SJSA1 (cell line): ENCODE measurements around the gene DHH. TPM values are rescaled to one million over a fixed set of nuclear protein-coding genes. Genes with fewer than 3 reads are reported as not detected.
"Not testable (repeated sequence)": the region's sequence is repeated elsewhere in the genome, so short reads cannot be mapped to it uniquely, and the experiment has no call there.

Experiments
- DNase-seq, 2 experiments: peaks; one replicate each; pipeline ENCODE4 v3.0.0-alpha.2; 2015 to 2020; ENCODE audit warnings: low spot score in 2 of 2, low read depth in 1 of 2
- H3K27ac ChIP-seq: fragments of 250-450 bp; sonication (Bioruptor Pico); 2 replicates; pipeline ENCODE4 v1.5.1; 2020; ENCODE audit warnings: mild to moderate bottlenecking, moderate library complexity
- H3K27me3 ChIP-seq: fragments of 250-450 bp; sonication (Bioruptor Pico); replicated peaks from 2 replicates; pipeline ENCODE4 v1.5.1; 2020; ENCODE audit warnings: mild to moderate bottlenecking, moderate library complexity
- H3K36me3 ChIP-seq: fragments of 250-450 bp; sonication (Bioruptor Pico); 2 replicates; pipeline ENCODE4 v1.5.1; 2020; ENCODE audit warnings: mild to moderate bottlenecking
- H3K4me1 ChIP-seq: fragments of 250-450 bp; sonication (Bioruptor Pico); replicated peaks from 2 replicates; pipeline ENCODE4 v1.6.1; 2021; ENCODE audit warnings: mild to moderate bottlenecking
- H3K4me3 ChIP-seq: fragments of 250-450 bp; sonication (Bioruptor Pico); 2 replicates; pipeline ENCODE4 v1.5.1; 2020; ENCODE audit warnings: mild to moderate bottlenecking
- H3K9me3 ChIP-seq: fragments of 250-450 bp; sonication (Bioruptor Pico); replicated peaks from 2 replicates; pipeline ENCODE4 v1.5.1; 2020; ENCODE audit warnings: mild to moderate bottlenecking
- total RNA-seq: library from RNA; depleted of rRNA; stranded (reverse); fragments of >200 nt; shearing (Covaris generic); gene quantifications from 2 replicates; pipeline ENCODE4 v1.2.3, GENCODE V29; 2014; rRNA removed

DHH gene
- not detected in 2 replicates for total RNA-seq

DNA sequence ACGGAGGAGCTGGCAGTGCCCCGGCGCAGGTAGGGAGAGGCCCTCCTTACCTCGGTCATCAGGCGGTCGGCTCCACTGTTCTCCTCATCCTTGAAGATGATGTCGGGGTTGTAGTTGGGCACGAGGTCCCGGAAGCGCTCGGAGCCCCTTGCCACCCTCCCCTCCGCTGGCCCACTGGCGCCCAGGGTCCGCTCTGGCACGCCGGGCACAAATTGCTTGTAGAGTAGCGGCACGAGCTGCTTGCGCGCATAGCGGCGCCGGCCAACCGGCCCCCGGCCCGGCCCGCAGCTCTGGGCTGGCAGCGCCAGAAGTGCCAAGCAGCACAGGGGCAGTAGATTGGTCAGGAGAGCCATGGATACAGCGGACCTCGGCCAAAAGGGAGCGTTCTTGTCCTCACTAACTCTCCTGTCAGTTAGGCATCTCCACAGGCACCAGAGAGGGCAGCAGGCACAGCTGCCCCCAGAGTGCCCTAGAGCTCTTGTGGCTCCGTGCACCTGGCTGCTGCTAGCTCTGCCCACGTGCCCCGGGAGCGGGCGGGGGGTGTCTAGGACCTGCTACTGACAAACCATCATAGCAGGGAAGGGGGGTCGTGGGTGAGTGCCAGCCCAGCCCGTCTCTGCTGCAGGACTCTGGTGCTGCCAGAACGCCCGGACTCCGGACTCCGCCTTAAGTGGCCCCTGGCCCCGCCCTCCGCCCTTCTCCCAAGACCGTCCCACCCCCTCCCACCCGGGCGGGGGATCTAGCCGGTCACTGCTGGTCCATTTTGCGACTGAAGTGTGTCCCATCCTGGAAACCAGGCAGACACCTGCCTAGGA, at the start of gene DHH:
Gene DHH, minus strand, starts transcription at position 642 of the 815 bp plus-strand sequence. Its CDS starts 289 bp downstream, at position 353.
- Histone ChIP-seq H3K27me3 (peaks cover 61% of the 10 kb centered on the region), H3K27ac (no peak within 1 kb of the TSS), H3K36me3 (peaks cover 11% of the 10 kb centered on the region; the same call in 1 of the 2 replicates), H3K4me1 (peaks cover 24% of the 10 kb centered on the region), H3K9me3 (no peaks in the 10 kb centered on the region), H3K4me3 (no peak within 1 kb of the TSS)
- no peak for DNase-seq

DNA sequence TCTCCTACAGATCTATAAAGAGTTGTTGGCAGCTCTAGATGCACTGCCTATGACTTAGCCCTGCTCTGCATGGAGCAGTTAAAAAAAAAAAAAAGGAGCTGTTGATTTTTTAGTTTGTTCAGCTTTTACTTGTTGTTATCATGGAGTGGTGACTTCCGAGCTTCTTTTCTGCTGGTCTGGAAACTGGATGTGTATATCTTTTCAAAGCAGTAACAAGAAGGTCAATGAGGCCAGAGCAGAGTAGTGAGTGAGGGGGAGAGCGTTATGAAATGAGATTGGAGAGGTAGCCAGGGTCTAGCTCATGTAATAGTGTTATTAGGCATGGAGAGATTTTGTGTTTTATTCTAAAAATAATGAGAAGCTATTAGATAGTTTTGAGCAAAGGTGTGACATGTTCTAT, 49.8 kb upstream of the DHH start:
- H3K4me1 ChIP-seq, result no peaks in the 10 kb centered on the region
- H3K9me3 ChIP-seq, result no peaks in the 10 kb centered on the region
- H3K27me3 ChIP-seq, result no peaks in the 10 kb centered on the region
- no peak for DNase-seq
- H3K36me3 ChIP-seq, result no peaks in the 10 kb centered on the region
- no peak overlapping the region for H3K4me3 ChIP-seq
- H3K27ac ChIP-seq, result no peak overlapping the region

DNA sequence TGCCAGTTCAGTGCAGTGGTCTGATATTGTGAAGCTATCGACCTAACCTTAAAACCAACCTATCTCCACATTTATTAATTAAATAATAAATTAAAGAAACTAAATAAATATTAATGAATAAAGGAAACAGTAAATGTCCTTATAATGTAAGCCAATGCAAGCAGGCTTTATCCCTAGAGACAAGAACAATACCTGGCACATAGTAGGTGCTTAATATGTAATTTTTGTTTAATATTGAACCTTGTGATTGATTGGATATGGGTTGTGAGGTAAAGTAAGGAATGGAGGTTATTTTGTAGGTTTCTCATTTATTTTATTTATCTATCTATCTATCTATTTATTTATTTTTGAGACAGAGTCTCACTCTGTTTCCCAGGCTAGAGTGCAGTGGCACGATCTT, 44.4 kb upstream of the DHH start:
- H3K4me1 ChIP-seq, result no peaks in the 10 kb centered on the region

DNA sequence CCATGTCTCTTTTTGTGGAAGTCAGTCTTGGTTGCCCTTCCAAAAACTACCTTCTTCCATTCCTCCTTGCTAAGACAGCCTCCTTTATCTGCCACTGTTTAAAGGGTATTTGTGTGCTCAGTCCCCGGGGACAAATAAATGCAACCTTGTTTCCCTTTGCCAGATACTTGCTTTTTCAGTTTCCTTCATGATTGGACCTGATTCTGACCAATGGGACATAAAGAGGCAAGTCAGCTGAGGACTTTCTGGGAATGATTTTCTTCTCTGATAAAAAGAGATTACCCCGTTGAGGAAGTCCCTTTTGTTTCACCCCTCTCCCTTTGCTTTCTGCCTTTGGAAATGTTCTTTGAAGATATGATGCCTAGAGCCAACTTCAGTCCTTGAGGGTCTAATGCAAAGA, 44.0 kb upstream of the DHH start:
- no peak for DNase-seq
- no peaks in the 10 kb centered on the region for H3K36me3 ChIP-seq

More for the DNA sequence above, 44.4 kb upstream of the DHH start:
- Histone ChIP-seq H3K27ac (no peak overlapping the region), H3K9me3 (no peaks in the 10 kb centered on the region), H3K4me3 (no peak overlapping the region), H3K36me3 (no peaks in the 10 kb centered on the region), H3K27me3 (no peaks in the 10 kb centered on the region)
- no peak for DNase-seq

DNA sequence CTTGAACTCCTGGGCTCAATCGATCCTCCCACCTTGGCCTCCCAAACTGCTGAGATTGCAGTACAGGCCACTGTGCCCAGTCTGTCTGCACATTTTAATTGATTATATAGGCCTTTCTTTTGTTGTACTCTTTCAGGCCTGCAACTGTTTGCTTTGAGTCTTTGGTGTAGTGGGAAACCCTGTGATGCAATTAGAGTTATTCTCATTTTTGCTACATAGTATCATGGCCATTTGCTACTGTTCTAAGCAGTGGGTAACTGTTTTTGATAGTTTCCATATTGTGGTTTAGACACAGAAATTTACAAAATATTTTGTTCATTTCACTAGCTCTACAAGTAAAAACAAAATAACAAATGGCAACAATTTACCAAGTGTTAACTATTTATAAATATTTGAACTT, 42.9 kb upstream of the DHH start:
- Histone ChIP-seq H3K4me3 (no peak overlapping the region), H3K9me3 (no peaks in the 10 kb centered on the region), H3K27ac (no peak overlapping the region), H3K36me3 (no peaks in the 10 kb centered on the region), H3K27me3 (no peaks in the 10 kb centered on the region), H3K4me1 (peaks cover 4% of the 10 kb centered on the region; the same call in 1 of the 2 replicates)
- no peak for DNase-seq

More for the DNA sequence above, 44.0 kb upstream of the DHH start:
- Histone ChIP-seq H3K4me1 (no peaks in the 10 kb centered on the region), H3K27me3 (no peaks in the 10 kb centered on the region), H3K4me3 (no peak overlapping the region), H3K9me3 (no peaks in the 10 kb centered on the region), H3K27ac (no peak overlapping the region)

DNA sequence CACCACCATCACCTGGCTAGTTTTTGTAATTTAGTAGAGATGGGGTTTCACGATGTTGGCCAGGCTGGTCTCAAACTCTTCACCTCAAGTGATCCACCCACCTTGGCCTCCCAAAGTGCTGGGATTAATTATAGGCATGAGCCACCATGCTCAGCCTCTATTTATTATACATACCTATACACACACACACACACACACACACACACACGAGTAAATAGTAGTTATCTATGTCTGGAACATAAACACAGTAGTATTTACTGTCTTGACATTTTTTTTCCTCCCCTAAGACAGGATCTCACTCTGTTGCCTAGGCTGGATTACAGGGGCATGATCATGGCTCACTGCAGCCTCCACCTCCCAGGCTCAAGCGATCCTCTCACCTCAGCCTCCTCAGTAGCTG, 42.4 kb upstream of the DHH start:
- H3K36me3 ChIP-seq, H3K9me3 ChIP-seq, H3K27me3 ChIP-seq, H3K4me3 ChIP-seq, DNase-seq, H3K27ac ChIP-seq, H3K4me1 ChIP-seq: not testable (repeated sequence)

DNA sequence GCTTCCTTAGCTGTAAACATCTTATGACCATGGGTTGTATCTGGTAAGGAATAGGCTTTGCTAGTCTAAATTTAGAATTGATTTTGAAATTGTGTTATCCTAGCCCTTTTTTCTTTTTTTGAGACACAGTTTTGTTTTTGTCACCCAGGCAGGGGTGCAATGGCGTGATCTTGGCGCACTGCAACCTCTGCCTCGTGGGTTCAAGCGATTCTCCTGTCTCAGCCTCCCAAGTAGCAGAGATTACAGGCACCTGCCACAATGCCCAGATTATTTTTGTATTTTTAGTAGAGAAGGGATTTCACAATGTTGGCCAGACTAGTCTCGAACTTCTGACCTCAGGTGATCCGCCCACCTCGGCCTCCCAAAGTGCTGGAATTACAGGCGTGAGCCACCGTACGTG, 39.0 kb upstream of the DHH start:
- H3K36me3 ChIP-seq, result peaks cover 26% of the 10 kb centered on the region
- H3K4me1 ChIP-seq, result peaks cover 25% of the 10 kb centered on the region
- no peak overlapping the region for H3K27ac ChIP-seq
- no peak for DNase-seq
- no peaks in the 10 kb centered on the region for H3K27me3 ChIP-seq
- no peak overlapping the region for H3K4me3 ChIP-seq
- peaks cover 2% of the 10 kb centered on the region; the same call in 1 of the 2 replicates for H3K9me3 ChIP-seq

DNA sequence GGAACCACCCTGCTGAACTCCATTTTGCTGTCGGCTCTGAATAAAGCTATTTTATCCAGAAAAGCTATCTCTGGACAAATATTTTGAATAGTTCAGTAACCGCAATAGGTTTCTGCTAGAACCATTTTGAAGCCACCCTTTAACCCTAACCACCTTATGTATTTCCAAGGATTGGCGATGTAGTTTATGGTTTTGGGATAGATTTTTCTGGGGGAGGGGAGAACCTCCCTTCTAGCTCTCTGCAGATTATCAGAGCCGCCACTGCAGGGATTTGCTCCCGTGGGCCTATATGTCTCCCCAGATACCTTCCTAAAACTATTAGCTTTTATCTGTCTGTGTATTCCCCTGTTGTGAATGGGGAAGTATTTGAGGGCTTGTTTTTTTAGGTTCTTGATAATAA, 38.4 kb upstream of the DHH start:
- Histone ChIP-seq H3K27me3 (no peaks in the 10 kb centered on the region), H3K9me3 (peaks cover 2% of the 10 kb centered on the region; the same call in 1 of the 2 replicates), H3K36me3 (peaks cover 29% of the 10 kb centered on the region), H3K27ac (no peak overlapping the region), H3K4me1 (peaks cover 25% of the 10 kb centered on the region), H3K4me3 (no peak overlapping the region)
- DNase-seq, result no peak

DNA sequence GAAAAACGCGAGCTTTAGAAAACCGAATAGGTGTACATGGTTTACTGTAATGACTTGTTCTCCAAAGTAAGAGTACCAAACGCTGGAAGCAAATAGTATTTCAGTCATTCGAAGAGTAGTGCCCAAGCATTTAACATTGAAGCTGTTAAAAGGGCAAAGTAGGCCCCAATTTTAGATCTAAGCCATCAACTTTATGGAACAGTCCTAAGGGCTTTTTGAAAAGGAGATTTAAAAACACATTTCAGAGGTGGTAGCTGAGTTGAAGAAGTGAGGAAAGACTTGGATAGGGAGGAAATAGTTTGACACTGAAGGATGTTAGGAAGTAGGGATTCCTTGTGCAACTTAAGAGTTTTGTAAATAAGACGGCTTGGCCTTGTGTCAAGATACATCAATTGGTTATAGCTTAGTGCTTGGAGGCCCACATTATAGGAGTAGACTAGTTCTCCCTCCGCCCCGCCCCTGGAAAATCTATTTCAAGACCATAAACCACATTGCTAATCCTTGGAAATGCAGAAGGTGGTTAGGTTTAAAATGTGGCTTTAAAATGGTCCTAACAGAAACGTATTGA, 37.4 kb upstream of the DHH start:
- Histone ChIP-seq H3K27me3 (no peaks in the 10 kb centered on the region; the same call in none of the 2 replicates), H3K9me3 (peaks cover 5% of the 10 kb centered on the region; the same call in 1 of the 2 replicates), H3K36me3 (peaks cover 40% of the 10 kb centered on the region), H3K27ac (peak overlapping the region; percentile 6; the same call in 1 of the 2 replicates), H3K4me1 (peaks cover 25% of the 10 kb centered on the region), H3K4me3 (peak overlapping the region; percentile 93)
- DNase-seq, result no peak

DNA sequence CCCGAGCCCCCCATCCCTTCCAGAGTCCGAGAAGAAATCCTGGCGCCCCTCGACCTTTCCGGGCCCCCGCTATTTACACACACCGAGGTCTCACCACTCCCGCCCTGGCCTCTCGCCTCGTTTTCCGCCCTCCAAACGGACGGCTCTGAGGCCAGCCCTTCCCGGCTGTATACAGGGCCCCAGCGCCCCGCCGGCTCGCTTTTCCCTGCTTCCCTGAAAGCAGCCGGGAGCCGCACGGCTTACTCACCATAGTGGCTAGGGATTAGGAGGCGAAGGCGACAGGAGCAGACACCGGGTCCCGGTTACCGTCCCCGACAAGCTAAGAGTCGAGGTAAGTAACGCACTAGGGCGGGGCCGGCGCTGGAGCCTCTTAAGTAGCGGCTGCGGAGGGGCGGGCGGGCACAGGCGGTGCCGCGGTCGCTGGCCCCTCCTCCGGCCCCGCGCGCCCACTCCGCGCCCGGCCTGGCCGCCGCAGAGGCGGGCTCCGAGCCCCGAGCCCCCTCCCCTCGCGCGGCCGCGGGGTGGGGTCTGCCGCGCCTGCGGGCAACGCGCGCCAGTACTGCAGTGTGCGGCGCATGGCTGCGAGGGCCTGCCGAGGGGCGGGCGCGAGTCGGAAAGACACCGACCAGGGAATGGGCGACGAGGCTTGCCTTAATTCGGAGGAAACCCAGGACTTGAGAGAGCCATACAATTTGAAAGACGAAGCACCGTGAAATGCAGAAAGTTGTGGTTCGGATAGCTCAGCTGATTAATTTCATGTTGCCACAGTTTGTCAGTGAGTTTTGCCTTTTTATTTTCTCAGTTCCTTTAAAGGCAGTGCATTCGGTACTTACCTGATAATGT, 36.7 kb upstream of the DHH start, which contains the start of gene TUBA1B:
Gene TUBA1B, minus strand, starts transcription at position 345 of the 843 bp plus-strand sequence. Its CDS starts 95 bp downstream, at position 250.
- DNase-seq, result peak; percentile 84 to 91
- peaks cover 5% of the 10 kb centered on the region; the same call in 1 of the 2 replicates for H3K9me3 ChIP-seq

DNA sequence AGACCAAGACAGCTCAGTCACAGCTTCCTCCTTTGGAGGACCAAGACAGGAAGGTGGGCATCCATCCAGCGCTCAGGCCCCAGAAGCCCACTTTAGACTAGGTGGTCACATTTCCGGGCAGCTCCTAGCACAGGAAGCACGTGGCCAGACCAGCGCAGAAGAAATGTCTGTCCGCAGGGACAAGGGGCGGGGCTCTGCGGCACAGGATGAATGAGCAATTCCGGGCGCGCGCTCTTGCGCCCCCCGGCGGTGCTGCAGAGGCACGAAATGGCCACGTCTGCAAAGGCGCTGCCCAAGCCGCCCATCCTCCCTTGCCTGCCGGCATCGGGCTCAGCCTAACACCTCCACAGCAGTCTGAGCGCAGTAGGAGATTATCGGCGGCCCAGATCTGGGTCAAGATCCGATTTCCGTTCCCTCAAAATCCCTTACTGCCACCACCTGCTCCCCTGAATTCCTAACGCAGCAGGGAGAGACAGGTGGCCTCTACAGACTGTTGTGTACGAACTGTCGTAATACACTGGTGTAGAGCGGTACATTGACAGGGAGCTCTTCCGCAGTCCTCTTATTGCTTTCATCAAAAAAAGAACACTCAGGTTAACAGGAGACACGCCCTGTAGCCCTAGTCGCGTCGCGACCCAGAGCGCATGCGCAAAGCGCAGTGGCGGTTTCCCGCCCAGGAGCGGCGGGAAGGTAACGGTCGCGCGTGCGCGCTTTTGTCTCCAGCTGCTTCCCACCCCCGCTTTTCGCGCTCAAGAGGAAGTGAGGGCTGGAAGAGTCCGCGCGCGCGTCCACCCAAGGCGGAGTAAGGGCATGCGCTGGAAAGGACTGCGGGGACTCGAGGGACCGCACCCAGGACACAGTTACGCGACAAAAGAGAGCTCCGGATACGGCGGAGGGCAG, 35.8 kb upstream of the DHH start:
- Histone ChIP-seq H3K4me1 (peaks cover 25% of the 10 kb centered on the region), H3K4me3 (peak overlapping the region; percentile 93), H3K27me3 (no peaks in the 10 kb centered on the region; the same call in none of the 2 replicates), H3K36me3 (peaks cover 50% of the 10 kb centered on the region), H3K9me3 (peaks cover 5% of the 10 kb centered on the region; the same call in 1 of the 2 replicates), H3K27ac (peak overlapping the region; percentile 99)
- DNase-seq, result peak; percentile 87 to 94

More for the DNA sequence above, 36.7 kb upstream of the DHH start, which contains the start of gene TUBA1B:
- Histone ChIP-seq H3K27ac (peak within 1 kb of the TSS; percentile 99), H3K36me3 (peaks cover 47% of the 10 kb centered on the region), H3K4me3 (peak within 1 kb of the TSS; percentile 93), H3K4me1 (peaks cover 25% of the 10 kb centered on the region), H3K27me3 (no peaks in the 10 kb centered on the region; the same call in none of the 2 replicates)

DNA sequence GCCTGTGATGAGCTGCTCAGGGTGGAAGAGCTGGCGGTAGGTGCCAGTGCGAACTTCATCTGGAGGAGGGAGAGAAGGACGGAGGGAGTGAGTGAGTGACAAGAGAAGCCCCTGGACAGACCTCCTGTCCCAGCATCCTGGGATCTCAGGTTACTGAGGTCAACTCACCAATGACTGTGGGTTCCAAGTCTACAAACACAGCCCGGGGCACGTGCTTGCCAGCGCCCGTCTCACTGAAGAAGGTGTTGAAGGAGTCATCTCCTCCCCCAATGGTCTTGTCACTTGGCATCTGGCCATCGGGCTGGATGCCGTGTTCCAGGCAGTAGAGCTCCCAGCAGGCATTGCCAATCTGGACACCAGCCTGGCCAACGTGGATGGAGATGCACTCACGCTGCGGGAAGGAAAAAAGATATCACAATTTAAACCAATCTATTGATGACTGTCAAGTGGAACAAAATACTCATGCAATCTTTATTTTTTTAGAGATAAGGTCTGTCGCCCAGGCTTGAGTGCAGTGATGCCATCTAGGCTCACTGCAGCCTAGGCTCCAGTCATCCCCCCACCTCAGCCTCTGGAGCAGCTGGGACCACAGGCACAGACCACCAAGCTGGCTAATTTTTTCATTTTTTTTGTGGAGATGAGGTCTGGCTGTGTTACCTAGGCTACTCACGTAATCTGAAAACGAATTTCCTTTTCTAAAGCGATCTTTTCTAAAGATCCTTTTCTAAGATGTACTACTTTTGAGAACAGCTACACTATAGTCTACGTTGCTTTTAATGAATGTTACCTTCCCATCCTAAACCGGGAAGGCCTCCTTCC, 34.9 kb upstream of the DHH start:
- Histone ChIP-seq H3K36me3 (peaks cover 51% of the 10 kb centered on the region), H3K9me3 (peaks cover 5% of the 10 kb centered on the region; the same call in 1 of the 2 replicates), H3K27ac (peak overlapping the region; percentile 99), H3K27me3 (no peaks in the 10 kb centered on the region; the same call in none of the 2 replicates), H3K4me3 (peak overlapping the region; percentile 93), H3K4me1 (peaks cover 25% of the 10 kb centered on the region)
- DNase-seq, result no peak
